Loucy (cell line): ENCODE measurements around the gene ENHO.

ENCODE experiments used
- H2AFZ ChIP-seq: fragments of 200-600 bp; sonication (generic); 2 replicates; pipeline ENCODE4 v1.6.0; 2016; ENCODE audit warnings: antibody characterized with exemption, mild to moderate bottlenecking, low read length, moderate library complexity
- H3F3A ChIP-seq: fragments of 200-600 bp; 2 replicates; pipeline ENCODE4 v1.6.0; 2016; ENCODE audit warnings: antibody characterized with exemption, low read depth, mild to moderate bottlenecking
- H3K27me3 ChIP-seq: fragments of 200-600 bp; sonication (generic); 2 replicates; pipeline ENCODE4 v1.6.1; 2014; ENCODE audit warnings: low read length, mild to moderate bottlenecking; ENCODE audit not compliant: insufficient read depth, poor library complexity, severe bottlenecking
- H3K36me3 ChIP-seq: fragments of 200-600 bp; sonication (generic); 2 replicates; pipeline ENCODE4 v1.6.1; 2016; ENCODE audit warnings: low read length; ENCODE audit not compliant: insufficient read depth
- H3K4me1 ChIP-seq: fragments of 200-600 bp; sonication (generic); 2 replicates; pipeline ENCODE4 v1.5.1; 2014; ENCODE audit warnings: low read length, mild to moderate bottlenecking; ENCODE audit not compliant: insufficient read depth, poor library complexity, severe bottlenecking
- H3K4me2 ChIP-seq: fragments of 200-600 bp; sonication (generic); 2 replicates; pipeline ENCODE4 v1.6.0; 2014; ENCODE audit warnings: antibody characterized with exemption, low read length, low read depth, mild to moderate bottlenecking; ENCODE audit not compliant: poor library complexity, severe bottlenecking
- H3K4me3 ChIP-seq: fragments of 200-600 bp; sonication (generic); 2 replicates; pipeline ENCODE4 v1.5.1; 2014; ENCODE audit warnings: low read length, mild to moderate bottlenecking, mixed read lengths; ENCODE audit not compliant: poor library complexity, severe bottlenecking
- H3K79me2 ChIP-seq: fragments of 200-600 bp; sonication (generic); 2 replicates; pipeline ENCODE4 v1.6.1; 2014; ENCODE audit warnings: low read length; ENCODE audit not compliant: insufficient read depth
- H3K9ac ChIP-seq: fragments of 200-600 bp; sonication (generic); 2 replicates; pipeline ENCODE4 v1.6.0; 2014; ENCODE audit warnings: mild to moderate bottlenecking, low read depth, low read length, moderate library complexity; ENCODE audit not compliant: poor library complexity, severe bottlenecking
- H3K9me2 ChIP-seq: fragments of 200-600 bp; sonication (generic); replicated peaks from 2 replicates; pipeline ENCODE4 v1.6.1; 2016; ENCODE audit warnings: low read depth, low read length, mixed read lengths
- H3K9me3 ChIP-seq: fragments of 200-600 bp; sonication (generic); 2 replicates; pipeline ENCODE4 v1.6.1; 2014; ENCODE audit warnings: mild to moderate bottlenecking, antibody characterized with exemption, low read length, low read depth; ENCODE audit not compliant: insufficient read depth
- H4K20me1 ChIP-seq: fragments of 200-600 bp; sonication (generic); 2 replicates; pipeline ENCODE4 v1.6.0; 2014; ENCODE audit warnings: antibody characterized with exemption, low read length, mild to moderate bottlenecking; ENCODE audit not compliant: insufficient read depth, poor library complexity, severe bottlenecking
- CTCF ChIP-seq: fragments of 200-600 bp; sonication (generic); conservative IDR thresholded peaks from 2 replicates; pipeline ENCODE4 v1.5.1; 2014; ENCODE audit warnings: mild to moderate bottlenecking, antibody characterized with exemption, low read length
- EZH2phosphoT487 ChIP-seq: fragments of 200-600 bp; IDR thresholded peaks from 2 replicates; pipeline ENCODE4 v1.6.1; 2018; ENCODE audit warnings: antibody characterized with exemption, mild to moderate bottlenecking, moderate library complexity, borderline replicate concordance

ENHO gene

GRCh38 chr9:34477541-34477940 is 45.2 kb downstream of the ENHO start:
- H3K4me2 ChIP-seq = no peak overlapping the region
- TF ChIP-seq EZH2phosphoT487 (no peak), CTCF (no peak)
- no peaks in the 10 kb centered on the region for H3K9me3 ChIP-seq
- H3K4me3 ChIP-seq = no peak overlapping the region
- H3K36me3 ChIP-seq = no peaks in the 10 kb centered on the region
- H3K79me2 ChIP-seq = no peaks in the 10 kb centered on the region
- H3K9me2 ChIP-seq = no peaks in the 10 kb centered on the region
- H4K20me1 ChIP-seq = no peaks in the 10 kb centered on the region
- H2AFZ ChIP-seq = no peak overlapping the region
- no peak overlapping the region for H3K9ac ChIP-seq
- no peaks in the 10 kb centered on the region for H3F3A ChIP-seq
- no peaks in the 10 kb centered on the region for H3K4me1 ChIP-seq
- H3K27me3 ChIP-seq = no peaks in the 10 kb centered on the region

- Histone ChIP-seq H3K9me2 (no peaks in the 10 kb centered on the region), H3K36me3 (no peaks in the 10 kb centered on the region), H3K79me2 (no peaks in the 10 kb centered on the region), H3F3A (no peaks in the 10 kb centered on the region), H3K9me3 (no peaks in the 10 kb centered on the region), H3K9ac (no peak overlapping the region), H3K4me2 (no peak overlapping the region), H2AFZ (no peak overlapping the region), H3K4me1 (no peaks in the 10 kb centered on the region), H3K4me3 (no peak overlapping the region), H3K27me3 (no peaks in the 10 kb centered on the region), H4K20me1 (no peaks in the 10 kb centered on the region)
- TF ChIP-seq EZH2phosphoT487 = no peak
- TF ChIP-seq CTCF = no peak
Observed at GRCh38 chr9:34475097-34475496, 47.7 kb downstream of the ENHO start.
